Measurements from ENCODE around the gene KCND3. TPM values are rescaled to one million over a fixed set of nuclear protein-coding genes. Genes with fewer than 3 reads are reported as not detected.

The KCND3 gene
- total and polyA plus RNA-seq, 4 donors = 1.0 to 27.1 (median 6.1) TPM

DNA sequence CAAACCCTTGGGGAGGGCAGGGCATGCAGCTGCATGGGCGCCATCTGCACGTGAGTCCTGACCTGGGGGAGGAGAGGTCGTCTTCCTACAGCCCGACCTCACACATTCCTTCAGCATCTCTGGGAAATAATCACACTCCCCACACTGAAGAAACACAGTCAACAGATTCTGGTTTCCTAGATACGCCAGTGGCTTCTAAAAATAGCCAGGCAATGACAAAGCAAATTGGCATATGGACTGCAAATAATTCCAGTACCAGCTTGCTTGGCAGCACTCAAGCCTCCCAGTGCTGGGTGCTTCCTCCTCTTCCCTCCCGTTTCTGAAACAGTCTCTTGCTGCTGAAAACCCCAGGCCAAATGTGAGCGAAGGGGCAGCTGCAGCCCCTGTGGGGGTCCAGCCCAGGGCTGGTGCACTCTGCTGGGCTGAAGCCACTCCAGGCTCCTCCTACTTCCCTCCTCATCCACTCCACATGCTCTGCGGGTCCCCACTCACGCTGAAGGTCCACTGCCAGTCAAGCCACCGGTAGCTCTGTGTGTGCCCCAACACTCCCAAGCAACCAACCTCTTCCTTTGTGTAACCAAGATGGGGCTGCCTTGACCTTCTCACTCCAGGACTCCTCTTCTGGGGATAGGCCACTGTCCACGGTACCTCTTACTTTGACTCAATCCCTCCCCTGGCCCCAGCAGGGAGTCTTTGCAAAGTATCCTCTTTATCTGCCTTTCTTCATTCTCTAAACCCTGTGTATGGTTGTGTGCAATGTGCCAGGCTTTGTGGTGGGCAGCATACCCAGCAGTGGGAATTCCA is 69.0 kb downstream of the KCND3 start:
- DNase-seq (ENCODE audit: low spot score) = no peak
- no peak overlapping the region for H3K4me3 ChIP-seq (ENCODE audit: low read depth in 1 of 3, low read length in 3 of 3)
- TF ChIP-seq NR2F2 (IDR thresholded peaks at IDR 0.05) (no peak), JUND (IDR thresholded peaks at IDR 0.05) (no peak), EGR1 (IDR thresholded peaks at IDR 0.05; ENCODE audit: low read depth in 2 of 2) (no peak), YY1 (IDR thresholded peaks at IDR 0.05) (no peak), FOXA2 (IDR thresholded peaks at IDR 0.05) (no peak), GABPA (IDR thresholded peaks at IDR 0.05 in 1 of 2, conservative IDR thresholded peaks at IDR 0.05 in 1 of 2) (no peak), HNF4A (conservative IDR thresholded peaks at IDR 0.05) (no peak)
- TF ChIP-seq, protein P1, sequence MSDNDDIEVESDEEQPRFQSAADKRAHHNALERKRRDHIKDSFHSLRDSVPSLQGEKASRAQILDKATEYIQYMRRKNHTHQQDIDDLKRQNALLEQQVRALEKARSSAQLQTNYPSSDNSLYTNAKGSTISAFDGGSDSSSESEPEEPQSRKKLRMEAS (IDR thresholded peaks at IDR 0.05) = no peak
- TF ChIP-seq, protein P2, sequence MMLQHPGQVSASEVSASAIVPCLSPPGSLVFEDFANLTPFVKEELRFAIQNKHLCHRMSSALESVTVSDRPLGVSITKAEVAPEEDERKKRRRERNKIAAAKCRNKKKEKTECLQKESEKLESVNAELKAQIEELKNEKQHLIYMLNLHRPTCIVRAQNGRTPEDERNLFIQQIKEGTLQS (IDR thresholded peaks at IDR 0.05) = no peak
- TF ChIP-seq, protein P3, sequence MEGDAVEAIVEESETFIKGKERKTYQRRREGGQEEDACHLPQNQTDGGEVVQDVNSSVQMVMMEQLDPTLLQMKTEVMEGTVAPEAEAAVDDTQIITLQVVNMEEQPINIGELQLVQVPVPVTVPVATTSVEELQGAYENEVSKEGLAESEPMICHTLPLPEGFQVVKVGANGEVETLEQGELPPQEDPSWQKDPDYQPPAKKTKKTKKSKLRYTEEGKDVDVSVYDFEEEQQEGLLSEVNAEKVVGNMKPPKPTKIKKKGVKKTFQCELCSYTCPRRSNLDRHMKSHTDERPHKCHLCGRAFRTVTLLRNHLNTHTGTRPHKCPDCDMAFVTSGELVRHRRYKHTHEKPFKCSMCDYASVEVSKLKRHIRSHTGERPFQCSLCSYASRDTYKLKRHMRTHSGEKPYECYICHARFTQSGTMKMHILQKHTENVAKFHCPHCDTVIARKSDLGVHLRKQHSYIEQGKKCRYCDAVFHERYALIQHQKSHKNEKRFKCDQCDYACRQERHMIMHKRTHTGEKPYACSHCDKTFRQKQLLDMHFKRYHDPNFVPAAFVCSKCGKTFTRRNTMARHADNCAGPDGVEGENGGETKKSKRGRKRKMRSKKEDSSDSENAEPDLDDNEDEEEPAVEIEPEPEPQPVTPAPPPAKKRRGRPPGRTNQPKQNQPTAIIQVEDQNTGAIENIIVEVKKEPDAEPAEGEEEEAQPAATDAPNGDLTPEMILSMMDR (IDR thresholded peaks at IDR 0.05; ENCODE audit: low read depth, low read length, missing input control) = no peak
- TF ChIP-seq, protein P4, sequence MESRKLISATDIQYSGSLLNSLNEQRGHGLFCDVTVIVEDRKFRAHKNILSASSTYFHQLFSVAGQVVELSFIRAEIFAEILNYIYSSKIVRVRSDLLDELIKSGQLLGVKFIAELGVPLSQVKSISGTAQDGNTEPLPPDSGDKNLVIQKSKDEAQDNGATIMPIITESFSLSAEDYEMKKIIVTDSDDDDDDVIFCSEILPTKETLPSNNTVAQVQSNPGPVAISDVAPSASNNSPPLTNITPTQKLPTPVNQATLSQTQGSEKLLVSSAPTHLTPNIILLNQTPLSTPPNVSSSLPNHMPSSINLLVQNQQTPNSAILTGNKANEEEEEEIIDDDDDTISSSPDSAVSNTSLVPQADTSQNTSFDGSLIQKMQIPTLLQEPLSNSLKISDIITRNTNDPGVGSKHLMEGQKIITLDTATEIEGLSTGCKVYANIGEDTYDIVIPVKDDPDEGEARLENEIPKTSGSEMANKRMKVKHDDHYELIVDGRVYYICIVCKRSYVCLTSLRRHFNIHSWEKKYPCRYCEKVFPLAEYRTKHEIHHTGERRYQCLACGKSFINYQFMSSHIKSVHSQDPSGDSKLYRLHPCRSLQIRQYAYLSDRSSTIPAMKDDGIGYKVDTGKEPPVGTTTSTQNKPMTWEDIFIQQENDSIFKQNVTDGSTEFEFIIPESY (IDR thresholded peaks at IDR 0.05) = no peak
- no peak overlapping the region for H3K9ac ChIP-seq (ENCODE audit: low read depth in 1 of 2, low read length in 2 of 2)
- H3K4me1 ChIP-seq (ENCODE audit: control insufficient read depth in 4 of 4, insufficient read depth in 4 of 4, low read length in 3 of 4) = no peaks in the 10 kb centered on the region
- no peaks in the 10 kb centered on the region for H3K36me3 ChIP-seq (ENCODE audit: control insufficient read depth in 4 of 4, insufficient read depth in 3 of 4, low read depth in 1 of 4, low read length in 3 of 4)
- WGBS = 70% methylated on average over 11 of the region's 11 CpGs
- H3K9me3 ChIP-seq (ENCODE audit: control insufficient read depth in 4 of 4, low read length in 3 of 4) = no peaks in the 10 kb centered on the region
- H3K27ac ChIP-seq (ENCODE audit: low read depth in 1 of 2, low read length in 2 of 2) = no peak overlapping the region
- H3K27me3 ChIP-seq (ENCODE audit: control insufficient read depth in 4 of 4, insufficient read depth in 4 of 4, low read length in 3 of 4) = no peaks in the 10 kb centered on the region

DNA sequence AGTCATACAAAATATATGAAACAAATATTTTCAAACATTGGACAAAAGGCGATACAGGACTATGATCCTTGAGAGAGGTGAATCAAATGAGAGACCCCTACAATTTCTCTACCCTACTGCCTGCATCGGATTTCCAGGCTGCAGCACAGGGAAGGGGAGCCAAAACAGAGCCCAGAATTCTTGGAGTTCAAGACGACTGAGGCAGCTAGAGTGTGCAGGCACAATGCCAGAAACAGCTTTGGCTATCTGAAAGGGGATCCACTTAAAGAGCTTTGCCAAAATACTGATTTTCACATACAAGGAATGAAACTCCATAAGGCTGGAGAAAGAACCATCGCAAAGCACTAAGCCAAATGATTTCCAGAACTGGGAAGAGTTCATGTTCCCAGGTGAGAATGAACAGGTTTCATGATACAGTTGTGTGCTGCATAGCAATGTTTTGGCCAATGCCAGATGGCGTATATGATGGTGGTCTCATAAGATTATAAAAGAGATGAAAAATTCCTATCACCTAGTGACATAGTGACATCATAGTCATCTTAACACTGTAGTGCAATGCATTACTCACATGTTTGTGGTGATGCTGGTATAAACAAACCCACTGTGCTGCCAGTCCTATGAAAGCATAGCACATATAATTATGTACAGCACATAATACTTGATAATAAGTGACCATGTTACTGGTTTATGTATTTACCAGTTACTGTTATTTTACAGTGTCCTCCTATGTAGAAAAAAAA is 77.5 kb downstream of the KCND3 start:
- TF ChIP-seq, protein P3 (IDR thresholded peaks at IDR 0.05; ENCODE audit: low read depth, low read length, missing input control) = no peak
- TF ChIP-seq YY1 (IDR thresholded peaks at IDR 0.05) = no peak
- TF ChIP-seq, protein P2 (IDR thresholded peaks at IDR 0.05) = no peak
- no peak for TF ChIP-seq TAF1 (conservative IDR thresholded peaks at IDR 0.05)
- TF ChIP-seq HNF4G (IDR thresholded peaks at IDR 0.05) = no peak
- TF ChIP-seq FOXA2 (IDR thresholded peaks at IDR 0.05) = no peak
- TF ChIP-seq NR2F2 (IDR thresholded peaks at IDR 0.05) = no peak
- TF ChIP-seq GABPA (IDR thresholded peaks at IDR 0.05 in 1 of 2, conservative IDR thresholded peaks at IDR 0.05 in 1 of 2) = no peak
- no peak for TF ChIP-seq EGR1 (IDR thresholded peaks at IDR 0.05; ENCODE audit: low read depth in 2 of 2)
- no peak for TF ChIP-seq RXRA (IDR thresholded peaks at IDR 0.05)
- TF ChIP-seq, protein P4 (IDR thresholded peaks at IDR 0.05) = no peak
- no peak for TF ChIP-seq JUND (IDR thresholded peaks at IDR 0.05)
- no peak for DNase-seq (ENCODE audit: low spot score)
- WGBS = 87% methylated on average over 5 of the region's 5 CpGs

More for the DNA sequence above, 77.5 kb downstream of the KCND3 start:
- Histone ChIP-seq H3K27ac (ENCODE audit: low read depth in 1 of 2, low read length in 2 of 2) (no peak overlapping the region), H3K27me3 (ENCODE audit: control insufficient read depth in 4 of 4, insufficient read depth in 4 of 4, low read length in 3 of 4) (no peaks in the 10 kb centered on the region), H3K9me3 (ENCODE audit: control insufficient read depth in 4 of 4, low read length in 3 of 4) (no peaks in the 10 kb centered on the region), H3K9ac (ENCODE audit: low read depth in 1 of 2, low read length in 2 of 2) (no peak overlapping the region), H3K36me3 (ENCODE audit: control insufficient read depth in 4 of 4, insufficient read depth in 3 of 4, low read depth in 1 of 4, low read length in 3 of 4) (no peaks in the 10 kb centered on the region), H3K4me3 (ENCODE audit: low read depth in 1 of 3, low read length in 3 of 3) (no peak overlapping the region), H3K4me1 (ENCODE audit: control insufficient read depth in 4 of 4, insufficient read depth in 4 of 4, low read length in 3 of 4) (no peaks in the 10 kb centered on the region)
